PC-3 (cell line): Measurements from ENCODE around the gene CNTNAP2.

ENCODE experiments used
- EZH2 ChIP-seq: fragments of 300-600 bp; sonication (generic); IDR thresholded peaks from one replicate; pipeline ENCODE4 v1.6.1; 2017; ENCODE audit warnings: antibody characterized with exemption, mild to moderate bottlenecking, low read length; ENCODE audit not compliant: unreplicated experiment
- EZH2phosphoT487 ChIP-seq: fragments of 300-600 bp; sonication (generic); IDR thresholded peaks from 2 replicates; pipeline ENCODE4 v1.6.1; 2018; ENCODE audit warnings: mild to moderate bottlenecking, antibody characterized with exemption, low read length, borderline replicate concordance
- TF ChIP-seq, protein P1 (sequence below): fragments of 300-600 bp; sonication (generic); conservative IDR thresholded peaks from 2 replicates; pipeline ENCODE4 v1.5.1; 2017; ENCODE audit warnings: antibody characterized with exemption, low read depth, mild to moderate bottlenecking, low read length

GRCh38 chr7:147060070-147060469, 943.5 kb downstream of the CNTNAP2 start:
- TF ChIP-seq, protein P1, sequence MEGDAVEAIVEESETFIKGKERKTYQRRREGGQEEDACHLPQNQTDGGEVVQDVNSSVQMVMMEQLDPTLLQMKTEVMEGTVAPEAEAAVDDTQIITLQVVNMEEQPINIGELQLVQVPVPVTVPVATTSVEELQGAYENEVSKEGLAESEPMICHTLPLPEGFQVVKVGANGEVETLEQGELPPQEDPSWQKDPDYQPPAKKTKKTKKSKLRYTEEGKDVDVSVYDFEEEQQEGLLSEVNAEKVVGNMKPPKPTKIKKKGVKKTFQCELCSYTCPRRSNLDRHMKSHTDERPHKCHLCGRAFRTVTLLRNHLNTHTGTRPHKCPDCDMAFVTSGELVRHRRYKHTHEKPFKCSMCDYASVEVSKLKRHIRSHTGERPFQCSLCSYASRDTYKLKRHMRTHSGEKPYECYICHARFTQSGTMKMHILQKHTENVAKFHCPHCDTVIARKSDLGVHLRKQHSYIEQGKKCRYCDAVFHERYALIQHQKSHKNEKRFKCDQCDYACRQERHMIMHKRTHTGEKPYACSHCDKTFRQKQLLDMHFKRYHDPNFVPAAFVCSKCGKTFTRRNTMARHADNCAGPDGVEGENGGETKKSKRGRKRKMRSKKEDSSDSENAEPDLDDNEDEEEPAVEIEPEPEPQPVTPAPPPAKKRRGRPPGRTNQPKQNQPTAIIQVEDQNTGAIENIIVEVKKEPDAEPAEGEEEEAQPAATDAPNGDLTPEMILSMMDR = no peak
- no peak for TF ChIP-seq EZH2
- TF ChIP-seq EZH2phosphoT487 = no peak
